Neural cell (in vitro differentiated cells): ENCODE results near the gene TINAG. TPM values are rescaled to one million over a fixed set of nuclear protein-coding genes. Genes with fewer than 3 reads are reported as not detected.

ENCODE experiments used
- H2AFZ ChIP-seq: fragments of 200-600, 300-800 bp; sonication (generic), shearing (Covaris generic); 2 replicates; pipeline ENCODE4 v1.6.0; 2014; ENCODE audit warnings: low read depth, mild to moderate bottlenecking, antibody characterized with exemption, low read length, moderate library complexity
- H3F3A ChIP-seq: fragments of 200-600 bp; shearing (Covaris generic); 2 replicates; pipeline ENCODE4 v1.6.1; 2016; ENCODE audit warnings: mild to moderate bottlenecking, moderate library complexity, mixed read lengths, antibody characterized with exemption, low read length; ENCODE audit not compliant: insufficient read depth, poor library complexity, severe bottlenecking
- H3K27ac ChIP-seq: fragments of 200-600, 300-800 bp; sonication (generic), shearing (Covaris generic); 2 replicates; pipeline ENCODE4 v1.5.1; 2014; ENCODE audit warnings: mild to moderate bottlenecking, low read length, moderate library complexity
- H3K27me3 ChIP-seq: fragments of 300-800, 200-600 bp; sonication (generic), shearing (Covaris generic); 2 replicates; pipeline ENCODE4 v1.6.0; 2014; ENCODE audit warnings: mild to moderate bottlenecking, low read depth, low read length, moderate library complexity; ENCODE audit not compliant: insufficient read depth
- H3K36me3 ChIP-seq: fragments of 300-800, 200-600 bp; sonication (generic), shearing (Covaris generic); 2 replicates; pipeline ENCODE4 v1.5.1; 2014; ENCODE audit warnings: mild to moderate bottlenecking, antibody characterized with exemption, low read length, moderate library complexity; ENCODE audit not compliant: insufficient read depth
- H3K4me2 ChIP-seq: fragments of 300-800, 200-600 bp; sonication (generic), shearing (Covaris generic); 2 replicates; pipeline ENCODE4 v1.6.0; 2014; ENCODE audit warnings: mild to moderate bottlenecking, low read length
- H3K4me3 ChIP-seq: fragments of 300-800, 200-600 bp; sonication (generic), shearing (Covaris generic); 2 replicates; pipeline ENCODE4 v1.5.1; 2014; ENCODE audit warnings: mild to moderate bottlenecking, low read length, moderate library complexity
- H3K79me2 ChIP-seq: fragments of 200-600 bp; shearing (Covaris generic); replicated peaks from 2 replicates; pipeline ENCODE4 v1.6.0; 2014; ENCODE audit warnings: mild to moderate bottlenecking, low read length, moderate library complexity; ENCODE audit not compliant: insufficient read depth
- H3K9ac ChIP-seq: fragments of 300-800, 200-600 bp; sonication (generic), shearing (Covaris generic); 2 replicates; pipeline ENCODE4 v1.6.1; 2016; ENCODE audit warnings: mild to moderate bottlenecking, low read length, mixed read lengths
- H3K9me2 ChIP-seq: fragments of 200-600 bp; shearing (Covaris generic); 2 replicates; pipeline ENCODE4 v1.6.1; 2016; ENCODE audit warnings: mild to moderate bottlenecking, low read length, mixed read lengths; ENCODE audit not compliant: insufficient read depth
- H3K9me3 ChIP-seq: fragments of 200-600, 300-800 bp; sonication (generic), shearing (Covaris generic); 2 replicates; pipeline ENCODE4 v1.6.1; 2016; ENCODE audit warnings: mild to moderate bottlenecking, mixed run types, low read length, moderate library complexity, mixed read lengths
- H4K20me1 ChIP-seq: fragments of 200-600 bp; shearing (Covaris generic); 2 replicates; pipeline ENCODE4 v1.6.1; 2016; ENCODE audit warnings: mild to moderate bottlenecking, mixed run types; ENCODE audit not compliant: insufficient read depth
- EP300 ChIP-seq: fragments of 450-650 bp; conservative IDR thresholded peaks from 2 replicates; pipeline ENCODE4 v1.6.1; 2014; ENCODE audit warnings: antibody characterized with exemption, mild to moderate bottlenecking, moderate library complexity; ENCODE audit not compliant: poor library complexity, severe bottlenecking
- EZH2 ChIP-seq: fragments of 200-600, 300-800 bp; shearing (Covaris generic), sonication (generic); IDR thresholded peaks from 2 replicates; pipeline ENCODE4 v1.6.1; 2014; ENCODE audit warnings: antibody characterized with exemption, low read length, borderline replicate concordance, mild to moderate bottlenecking; ENCODE audit not compliant: insufficient read depth, poor library complexity, severe bottlenecking
- MXI1 ChIP-seq: fragments of 450-650 bp; conservative IDR thresholded peaks from 2 replicates; pipeline ENCODE4 v1.6.1; 2014; ENCODE audit warnings: antibody characterized with exemption, mild to moderate bottlenecking; ENCODE audit not compliant: poor library complexity, severe bottlenecking
- POLR2AphosphoS5 ChIP-seq: IDR thresholded peaks from 2 replicates; pipeline ENCODE4 v1.6.1; 2012
- RAD21 ChIP-seq: fragments of 450-650 bp; conservative IDR thresholded peaks from 2 replicates; pipeline ENCODE4 v1.6.1; 2014; ENCODE audit warnings: antibody characterized with exemption, mild to moderate bottlenecking, moderate library complexity
- SMC3 ChIP-seq: fragments of 450-650 bp; conservative IDR thresholded peaks from 2 replicates; pipeline ENCODE4 v1.6.1; 2014; ENCODE audit warnings: antibody characterized with exemption, mild to moderate bottlenecking, moderate library complexity; ENCODE audit not compliant: poor library complexity
- TAF1 ChIP-seq: IDR thresholded peaks from 2 replicates; pipeline ENCODE4 v1.6.1; 2012; ENCODE audit warnings: low read depth
- polyA plus RNA-seq: library from polyadenylated mRNA; depleted of rRNA; stranded (reverse); fragments of >200 nt; gene quantifications from 2 replicates; pipeline ENCODE4 v1.2.3, GENCODE V29; 2014
- TF ChIP-seq, protein P1 (sequence below): IDR thresholded peaks from 2 replicates; pipeline ENCODE4 v1.6.1; 2012; ENCODE audit warnings: borderline replicate concordance
- TF ChIP-seq, protein P2 (sequence below): fragments of 450-650 bp; IDR thresholded peaks from 2 replicates; pipeline ENCODE4 v1.5.1; 2014; ENCODE audit warnings: antibody characterized with exemption, mild to moderate bottlenecking, moderate library complexity; ENCODE audit not compliant: poor library complexity, severe bottlenecking

Gene TINAG
- polyA plus RNA-seq, 1 donor from 2014 or later = 1.1 TPM

DNA sequence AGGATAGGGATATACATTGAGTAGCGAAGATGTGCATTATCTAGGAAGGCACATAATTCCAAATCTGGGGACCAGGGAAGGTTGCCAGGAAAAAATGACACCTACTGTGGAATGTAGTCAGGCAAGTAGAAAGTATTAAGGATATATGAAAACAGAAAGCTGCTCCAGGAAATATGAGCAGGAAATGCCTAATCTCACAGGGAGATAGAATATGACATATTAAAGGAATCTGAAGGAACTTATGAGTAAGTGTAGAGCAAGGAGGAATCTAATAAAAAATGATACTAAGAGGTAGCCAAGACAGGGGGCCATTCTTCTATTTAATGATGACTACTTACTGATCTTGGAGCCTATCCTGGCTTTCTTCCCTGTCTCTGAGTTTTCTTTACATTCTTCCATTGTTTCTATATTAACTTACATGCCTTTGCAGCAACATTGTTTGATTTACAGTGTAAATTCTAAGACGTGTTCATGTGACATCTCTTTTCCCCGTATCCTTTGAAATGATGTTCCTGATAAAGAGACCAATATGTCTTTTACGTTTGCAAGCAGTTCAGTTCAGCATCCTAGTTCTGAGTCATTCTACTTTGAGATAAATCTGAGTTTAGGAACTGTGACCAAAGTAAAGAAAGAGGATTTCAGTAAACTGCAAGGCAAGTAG is 58.6 kb downstream of the TINAG start:
- H3K36me3 ChIP-seq = no peaks in the 10 kb centered on the region
- H3K79me2 ChIP-seq = no peaks in the 10 kb centered on the region
- H3K27ac ChIP-seq = no peak overlapping the region
- H3K4me2 ChIP-seq = no peak overlapping the region
- no peak overlapping the region for H2AFZ ChIP-seq
- H4K20me1 ChIP-seq = no peaks in the 10 kb centered on the region
- no peaks in the 10 kb centered on the region for H3K9me2 ChIP-seq
- H3F3A ChIP-seq = no peaks in the 10 kb centered on the region
- no peak overlapping the region for H3K9ac ChIP-seq
- TF ChIP-seq MXI1 (no peak), EZH2 (no peak), POLR2AphosphoS5 (no peak), RAD21 (no peak), TAF1 (no peak), SMC3 (no peak), EP300 (no peak)
- TF ChIP-seq, protein P1, sequence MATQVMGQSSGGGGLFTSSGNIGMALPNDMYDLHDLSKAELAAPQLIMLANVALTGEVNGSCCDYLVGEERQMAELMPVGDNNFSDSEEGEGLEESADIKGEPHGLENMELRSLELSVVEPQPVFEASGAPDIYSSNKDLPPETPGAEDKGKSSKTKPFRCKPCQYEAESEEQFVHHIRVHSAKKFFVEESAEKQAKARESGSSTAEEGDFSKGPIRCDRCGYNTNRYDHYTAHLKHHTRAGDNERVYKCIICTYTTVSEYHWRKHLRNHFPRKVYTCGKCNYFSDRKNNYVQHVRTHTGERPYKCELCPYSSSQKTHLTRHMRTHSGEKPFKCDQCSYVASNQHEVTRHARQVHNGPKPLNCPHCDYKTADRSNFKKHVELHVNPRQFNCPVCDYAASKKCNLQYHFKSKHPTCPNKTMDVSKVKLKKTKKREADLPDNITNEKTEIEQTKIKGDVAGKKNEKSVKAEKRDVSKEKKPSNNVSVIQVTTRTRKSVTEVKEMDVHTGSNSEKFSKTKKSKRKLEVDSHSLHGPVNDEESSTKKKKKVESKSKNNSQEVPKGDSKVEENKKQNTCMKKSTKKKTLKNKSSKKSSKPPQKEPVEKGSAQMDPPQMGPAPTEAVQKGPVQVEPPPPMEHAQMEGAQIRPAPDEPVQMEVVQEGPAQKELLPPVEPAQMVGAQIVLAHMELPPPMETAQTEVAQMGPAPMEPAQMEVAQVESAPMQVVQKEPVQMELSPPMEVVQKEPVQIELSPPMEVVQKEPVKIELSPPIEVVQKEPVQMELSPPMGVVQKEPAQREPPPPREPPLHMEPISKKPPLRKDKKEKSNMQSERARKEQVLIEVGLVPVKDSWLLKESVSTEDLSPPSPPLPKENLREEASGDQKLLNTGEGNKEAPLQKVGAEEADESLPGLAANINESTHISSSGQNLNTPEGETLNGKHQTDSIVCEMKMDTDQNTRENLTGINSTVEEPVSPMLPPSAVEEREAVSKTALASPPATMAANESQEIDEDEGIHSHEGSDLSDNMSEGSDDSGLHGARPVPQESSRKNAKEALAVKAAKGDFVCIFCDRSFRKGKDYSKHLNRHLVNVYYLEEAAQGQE = no peak
- TF ChIP-seq, protein P2, sequence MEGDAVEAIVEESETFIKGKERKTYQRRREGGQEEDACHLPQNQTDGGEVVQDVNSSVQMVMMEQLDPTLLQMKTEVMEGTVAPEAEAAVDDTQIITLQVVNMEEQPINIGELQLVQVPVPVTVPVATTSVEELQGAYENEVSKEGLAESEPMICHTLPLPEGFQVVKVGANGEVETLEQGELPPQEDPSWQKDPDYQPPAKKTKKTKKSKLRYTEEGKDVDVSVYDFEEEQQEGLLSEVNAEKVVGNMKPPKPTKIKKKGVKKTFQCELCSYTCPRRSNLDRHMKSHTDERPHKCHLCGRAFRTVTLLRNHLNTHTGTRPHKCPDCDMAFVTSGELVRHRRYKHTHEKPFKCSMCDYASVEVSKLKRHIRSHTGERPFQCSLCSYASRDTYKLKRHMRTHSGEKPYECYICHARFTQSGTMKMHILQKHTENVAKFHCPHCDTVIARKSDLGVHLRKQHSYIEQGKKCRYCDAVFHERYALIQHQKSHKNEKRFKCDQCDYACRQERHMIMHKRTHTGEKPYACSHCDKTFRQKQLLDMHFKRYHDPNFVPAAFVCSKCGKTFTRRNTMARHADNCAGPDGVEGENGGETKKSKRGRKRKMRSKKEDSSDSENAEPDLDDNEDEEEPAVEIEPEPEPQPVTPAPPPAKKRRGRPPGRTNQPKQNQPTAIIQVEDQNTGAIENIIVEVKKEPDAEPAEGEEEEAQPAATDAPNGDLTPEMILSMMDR = no peak
- H3K27me3 ChIP-seq = no peaks in the 10 kb centered on the region
- no peaks in the 10 kb centered on the region for H3K9me3 ChIP-seq
- H3K4me3 ChIP-seq = no peak overlapping the region

DNA sequence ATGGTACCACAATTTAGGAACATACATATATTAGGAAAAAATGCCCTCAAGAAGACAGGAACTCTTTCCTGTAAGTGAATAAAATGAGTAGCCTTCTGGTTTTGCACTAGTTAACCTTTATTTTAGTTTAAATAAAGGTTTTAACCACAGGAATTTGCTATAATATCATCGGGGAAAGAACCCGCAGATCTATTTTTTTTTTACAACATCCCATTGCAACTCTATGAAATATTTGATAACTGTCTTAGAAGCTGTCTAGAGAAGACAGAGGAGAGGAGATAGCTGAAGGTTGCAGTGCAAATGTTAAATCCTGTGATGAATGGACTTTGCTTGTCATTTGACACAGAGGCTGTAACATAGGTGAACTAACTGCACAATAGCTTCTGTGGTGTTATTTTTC is 69.5 kb downstream of the TINAG start:
- no peaks in the 10 kb centered on the region for H3F3A ChIP-seq
- H4K20me1 ChIP-seq = no peaks in the 10 kb centered on the region
- no peaks in the 10 kb centered on the region for H3K9me3 ChIP-seq
- H2AFZ ChIP-seq = no peak overlapping the region
- H3K27me3 ChIP-seq = no peaks in the 10 kb centered on the region
- no peaks in the 10 kb centered on the region for H3K36me3 ChIP-seq
- H3K27ac ChIP-seq = no peak overlapping the region
- TF ChIP-seq EZH2 (no peak), EP300 (no peak)
- no peaks in the 10 kb centered on the region for H3K79me2 ChIP-seq
- H3K4me3 ChIP-seq = no peak overlapping the region
- H3K9me2 ChIP-seq = no peaks in the 10 kb centered on the region
- H3K4me2 ChIP-seq = no peak overlapping the region
- no peak overlapping the region for H3K9ac ChIP-seq
